Measurements from ENCODE around the gene SCAPER.

Gene SCAPER

DNA sequence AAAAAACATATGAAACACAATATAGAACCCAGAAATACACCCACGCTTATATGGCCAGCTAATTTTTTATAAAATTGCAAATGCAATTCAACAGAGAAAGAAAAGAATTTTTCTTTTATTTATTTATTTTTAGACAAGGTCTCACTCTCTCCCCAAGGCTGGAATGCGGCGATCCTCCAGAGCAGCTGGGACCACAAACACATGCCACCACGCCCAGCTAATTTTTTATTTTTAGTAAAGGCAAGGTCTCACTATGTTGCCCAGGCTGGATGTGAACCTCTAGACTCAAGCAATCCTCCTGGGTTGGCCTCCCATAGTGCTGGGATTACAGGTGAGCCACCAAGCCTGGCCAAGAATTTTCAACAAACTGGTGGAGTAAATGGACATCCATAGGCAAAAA is 117.9 kb downstream of the SCAPER start:
- H3K27ac ChIP-seq (ENCODE audit: low read depth, low read length, severe bottlenecking): no peak overlapping the region
- no CpG with 5 or more reads among the region's 4 CpGs for WGBS, 2 experiments (ENCODE audit: insufficient coverage in 2 of 2)
- no peaks in the 10 kb centered on the region for H3K9me3 ChIP-seq (ENCODE audit: control insufficient read depth, low read length)
- H3K4me1 ChIP-seq (ENCODE audit: control insufficient read depth, insufficient read depth, low read length, poor library complexity, severe bottlenecking): no peaks in the 10 kb centered on the region
- H3K4me3 ChIP-seq (ENCODE audit: extremely low read depth, insufficient read depth, low read length, poor library complexity, severe bottlenecking): no peak overlapping the region
- H3K36me3 ChIP-seq (ENCODE audit: control insufficient read depth, insufficient read depth, low read length): no peaks in the 10 kb centered on the region

DNA sequence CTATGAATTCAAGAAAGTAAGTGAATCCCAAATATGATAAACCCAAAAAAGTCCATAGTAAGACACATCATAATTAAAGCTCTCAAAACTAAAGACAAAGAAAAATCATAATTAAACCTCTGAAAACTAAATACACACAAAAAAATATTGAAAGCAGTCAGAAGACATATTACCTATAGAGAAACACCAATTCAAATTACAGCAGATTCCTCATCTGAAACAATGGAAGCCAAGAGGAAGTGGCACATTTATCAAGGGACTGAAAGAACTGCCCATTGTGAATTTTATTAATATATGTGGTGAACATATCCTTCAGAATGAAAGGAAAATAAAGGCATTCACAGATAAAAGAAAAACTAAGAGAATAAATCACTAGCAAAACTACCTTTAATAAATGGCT is 128.2 kb downstream of the SCAPER start:
- Histone ChIP-seq H3K4me3 (ENCODE audit: extremely low read depth, insufficient read depth, low read length, poor library complexity, severe bottlenecking) (no peak overlapping the region), H3K4me1 (ENCODE audit: control insufficient read depth, insufficient read depth, low read length, poor library complexity, severe bottlenecking) (no peaks in the 10 kb centered on the region), H3K9me3 (ENCODE audit: control insufficient read depth, low read length) (no peaks in the 10 kb centered on the region), H3K36me3 (ENCODE audit: control insufficient read depth, insufficient read depth, low read length) (no peaks in the 10 kb centered on the region), H3K27ac (ENCODE audit: low read depth, low read length, severe bottlenecking) (no peak overlapping the region)

DNA sequence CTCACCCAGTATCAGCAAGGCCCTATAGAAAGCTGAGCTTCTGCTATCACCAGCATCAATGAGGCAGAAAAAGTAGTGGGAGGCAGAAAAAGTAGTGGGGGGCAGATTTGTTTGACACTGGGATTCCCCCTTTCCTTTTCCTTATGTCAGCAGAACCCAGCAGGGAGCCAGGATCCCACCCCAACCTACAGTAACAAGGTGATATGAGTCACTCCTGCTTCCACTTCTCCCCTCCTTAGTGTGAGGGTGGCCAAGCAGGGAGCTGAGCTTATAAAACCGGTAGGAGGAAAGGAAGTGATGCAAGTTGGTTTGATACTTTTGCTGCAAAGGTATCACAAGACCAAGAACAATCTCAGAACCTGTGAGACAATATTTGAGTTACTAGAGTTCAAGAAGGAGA is 128.7 kb downstream of the SCAPER start:
- no peaks in the 10 kb centered on the region for H3K36me3 ChIP-seq (ENCODE audit: control insufficient read depth, insufficient read depth, low read length)
- H3K27ac ChIP-seq (ENCODE audit: low read depth, low read length, severe bottlenecking): no peak overlapping the region
- no peaks in the 10 kb centered on the region for H3K9me3 ChIP-seq (ENCODE audit: control insufficient read depth, low read length)
- no peaks in the 10 kb centered on the region for H3K4me1 ChIP-seq (ENCODE audit: control insufficient read depth, insufficient read depth, low read length, poor library complexity, severe bottlenecking)
- H3K4me3 ChIP-seq (ENCODE audit: extremely low read depth, insufficient read depth, low read length, poor library complexity, severe bottlenecking): no peak overlapping the region
- WGBS, 2 experiments (ENCODE audit: insufficient coverage in 2 of 2): no CpG with 5 or more reads among the region's 1 CpG

DNA sequence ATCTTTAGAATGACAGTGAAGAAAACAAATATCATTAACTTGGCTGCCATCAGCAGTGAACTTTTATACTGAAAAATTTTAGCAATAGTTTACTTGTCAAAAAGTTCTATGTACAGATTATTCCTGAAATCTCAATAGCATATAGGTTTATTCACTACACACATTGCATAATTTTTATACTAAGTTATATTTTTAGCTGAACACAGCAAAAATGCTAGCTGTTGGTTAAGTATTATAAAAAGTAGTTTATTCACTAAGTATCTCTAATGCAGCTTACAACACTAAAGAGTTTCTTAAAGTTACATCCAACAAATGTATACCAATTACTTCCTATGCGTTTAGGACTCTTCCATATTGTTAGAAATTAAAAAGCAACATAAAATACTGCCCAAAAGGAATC is 131.9 kb downstream of the SCAPER start:
- no peak overlapping the region for H3K27ac ChIP-seq (ENCODE audit: low read depth, low read length, severe bottlenecking)
- no peaks in the 10 kb centered on the region for H3K4me1 ChIP-seq (ENCODE audit: control insufficient read depth, insufficient read depth, low read length, poor library complexity, severe bottlenecking)
- WGBS, 2 experiments (ENCODE audit: insufficient coverage in 2 of 2): 100% methylated on average over 1 of the region's 1 CpG; no CpG with 5 or more reads in 1 of the 2 experiments
- H3K9me3 ChIP-seq (ENCODE audit: control insufficient read depth, low read length): no peaks in the 10 kb centered on the region
- no peaks in the 10 kb centered on the region for H3K36me3 ChIP-seq (ENCODE audit: control insufficient read depth, insufficient read depth, low read length)
- H3K4me3 ChIP-seq (ENCODE audit: extremely low read depth, insufficient read depth, low read length, poor library complexity, severe bottlenecking): no peak overlapping the region

DNA sequence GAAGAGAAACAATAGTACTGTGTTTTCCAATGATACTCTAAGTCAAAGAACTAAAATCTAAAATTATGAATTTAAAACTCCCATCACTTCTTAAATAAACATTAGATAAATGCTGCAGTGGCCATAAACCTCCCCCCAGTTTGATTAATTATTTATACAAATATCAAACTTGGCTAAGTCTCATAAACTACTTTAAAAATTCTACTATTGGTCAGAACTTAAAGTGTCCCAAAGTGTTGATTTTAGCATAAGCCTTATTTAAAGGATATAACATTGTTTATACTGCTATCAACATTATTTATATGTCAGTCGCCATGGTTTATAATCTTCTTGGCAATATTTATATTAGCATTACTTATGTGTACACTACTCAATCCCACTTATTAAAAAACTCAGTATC is 132.4 kb downstream of the SCAPER start:
- Histone ChIP-seq H3K27ac (ENCODE audit: low read depth, low read length, severe bottlenecking) (no peak overlapping the region), H3K4me1 (ENCODE audit: control insufficient read depth, insufficient read depth, low read length, poor library complexity, severe bottlenecking) (no peaks in the 10 kb centered on the region), H3K36me3 (ENCODE audit: control insufficient read depth, insufficient read depth, low read length) (no peaks in the 10 kb centered on the region), H3K9me3 (ENCODE audit: control insufficient read depth, low read length) (no peaks in the 10 kb centered on the region), H3K4me3 (ENCODE audit: extremely low read depth, insufficient read depth, low read length, poor library complexity, severe bottlenecking) (no peak overlapping the region)
- no CpG with 5 or more reads among the region's 1 CpG for WGBS, 2 experiments (ENCODE audit: insufficient coverage in 2 of 2)

DNA sequence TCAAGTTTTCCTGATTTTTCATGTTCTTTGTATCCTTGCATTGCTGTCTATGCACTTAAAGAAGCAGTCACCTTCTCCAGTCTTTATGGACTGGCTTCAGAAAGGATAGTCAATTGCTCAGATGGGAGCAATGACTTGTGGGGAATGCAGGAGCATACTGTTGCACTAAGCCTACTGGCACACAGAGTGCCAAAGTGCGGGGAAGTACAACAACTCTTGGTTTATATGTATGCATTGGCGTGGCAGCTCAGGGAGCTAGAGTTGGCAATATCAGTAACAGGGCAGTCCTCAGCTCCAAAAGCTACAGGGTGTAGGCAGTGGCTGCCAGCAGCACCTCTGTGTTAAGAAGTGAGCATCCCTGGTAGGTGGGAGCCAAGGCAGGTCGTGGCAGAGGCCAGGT is 141.1 kb downstream of the SCAPER start:
- Histone ChIP-seq H3K36me3 (ENCODE audit: control insufficient read depth, insufficient read depth, low read length) (peaks cover 8% of the 10 kb centered on the region), H3K4me1 (ENCODE audit: control insufficient read depth, insufficient read depth, low read length, poor library complexity, severe bottlenecking) (no peaks in the 10 kb centered on the region), H3K27ac (ENCODE audit: low read depth, low read length, severe bottlenecking) (no peak overlapping the region), H3K4me3 (ENCODE audit: extremely low read depth, insufficient read depth, low read length, poor library complexity, severe bottlenecking) (no peak overlapping the region), H3K9me3 (ENCODE audit: control insufficient read depth, low read length) (peaks cover 5% of the 10 kb centered on the region)
- 85 to 100% methylated on average over 2 to 3 of the region's 3 CpGs for WGBS, 2 experiments (ENCODE audit: insufficient coverage in 2 of 2)

DNA sequence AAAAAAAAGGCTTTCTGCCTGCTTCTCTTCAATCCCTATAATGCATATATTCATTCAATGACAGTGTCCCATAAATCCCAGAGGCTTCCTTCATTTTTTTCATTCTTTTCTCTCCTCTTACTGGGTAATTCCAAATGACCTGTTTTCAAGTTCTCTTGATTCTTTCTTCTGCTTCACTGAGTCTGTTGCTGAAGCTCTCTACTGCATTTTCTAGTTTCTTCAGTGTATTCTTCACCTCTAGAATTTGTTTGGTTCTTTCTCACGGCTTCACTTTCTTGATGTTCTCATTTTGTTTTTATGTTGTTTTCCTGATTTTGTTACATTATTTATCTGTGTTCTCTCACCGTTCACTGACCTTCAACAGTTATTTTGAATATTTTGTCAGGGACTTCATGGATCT is 141.6 kb downstream of the SCAPER start:
- no peak overlapping the region for H3K27ac ChIP-seq (ENCODE audit: low read depth, low read length, severe bottlenecking)

DNA sequence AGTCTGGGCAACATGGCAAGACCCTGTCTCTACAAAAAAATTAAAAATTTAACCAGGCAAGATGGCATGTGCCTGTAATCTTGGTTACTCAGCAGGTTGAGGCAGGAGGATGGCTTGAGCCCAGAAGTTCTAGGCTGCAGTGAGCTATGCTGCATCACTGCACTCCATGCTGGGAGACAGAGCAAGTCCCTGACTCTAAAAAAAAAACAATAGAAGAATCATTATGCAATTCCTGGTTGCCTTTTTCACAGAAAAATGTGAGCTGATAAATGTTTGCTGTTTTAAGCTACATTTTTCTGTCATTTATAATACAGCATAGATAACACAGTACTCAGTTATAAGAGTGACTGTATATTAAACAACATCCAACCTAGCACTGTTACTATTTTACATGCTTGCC is 148.8 kb downstream of the SCAPER start:
- Histone ChIP-seq H3K9me3 (ENCODE audit: control insufficient read depth, low read length) (no peaks in the 10 kb centered on the region), H3K4me3 (ENCODE audit: extremely low read depth, insufficient read depth, low read length, poor library complexity, severe bottlenecking) (no peak overlapping the region), H3K36me3 (ENCODE audit: control insufficient read depth, insufficient read depth, low read length) (no peaks in the 10 kb centered on the region), H3K27ac (ENCODE audit: low read depth, low read length, severe bottlenecking) (no peak overlapping the region), H3K4me1 (ENCODE audit: control insufficient read depth, insufficient read depth, low read length, poor library complexity, severe bottlenecking) (no peaks in the 10 kb centered on the region)

More for the DNA sequence above, 141.6 kb downstream of the SCAPER start:
- H3K9me3 ChIP-seq (ENCODE audit: control insufficient read depth, low read length): peaks cover 5% of the 10 kb centered on the region
- H3K36me3 ChIP-seq (ENCODE audit: control insufficient read depth, insufficient read depth, low read length): peaks cover 8% of the 10 kb centered on the region
- H3K4me1 ChIP-seq (ENCODE audit: control insufficient read depth, insufficient read depth, low read length, poor library complexity, severe bottlenecking): no peaks in the 10 kb centered on the region
- WGBS, 2 experiments (ENCODE audit: insufficient coverage in 2 of 2): no CpG with 5 or more reads among the region's 2 CpGs
- H3K4me3 ChIP-seq (ENCODE audit: extremely low read depth, insufficient read depth, low read length, poor library complexity, severe bottlenecking): no peak overlapping the region

DNA sequence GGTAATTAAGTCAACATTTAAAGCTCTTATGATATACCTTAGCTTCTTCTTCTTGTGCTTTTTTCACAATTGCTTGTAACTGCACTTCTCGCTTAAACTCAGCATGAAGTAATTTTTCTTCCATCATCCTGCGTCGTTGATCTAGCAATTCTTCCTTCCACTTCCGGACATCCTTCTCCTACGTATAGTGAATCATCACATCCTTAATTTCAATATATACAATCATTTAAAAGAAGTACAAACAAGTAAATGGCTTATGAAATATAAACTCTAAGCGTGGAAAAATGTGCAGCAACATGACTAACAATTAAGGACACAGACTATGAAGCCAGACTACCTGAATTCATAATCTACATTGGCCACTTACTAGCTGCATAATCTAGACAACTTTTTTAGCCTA is 151.4 kb downstream of the SCAPER start:
- Histone ChIP-seq H3K4me1 (ENCODE audit: control insufficient read depth, insufficient read depth, low read length, poor library complexity, severe bottlenecking) (no peaks in the 10 kb centered on the region), H3K9me3 (ENCODE audit: control insufficient read depth, low read length) (no peaks in the 10 kb centered on the region), H3K36me3 (ENCODE audit: control insufficient read depth, insufficient read depth, low read length) (no peaks in the 10 kb centered on the region), H3K27ac (ENCODE audit: low read depth, low read length, severe bottlenecking) (no peak overlapping the region), H3K4me3 (ENCODE audit: extremely low read depth, insufficient read depth, low read length, poor library complexity, severe bottlenecking) (no peak overlapping the region)
- WGBS, 2 experiments (ENCODE audit: insufficient coverage in 2 of 2): 100% methylated on average over 2 to 4 of the region's 6 CpGs

DNA sequence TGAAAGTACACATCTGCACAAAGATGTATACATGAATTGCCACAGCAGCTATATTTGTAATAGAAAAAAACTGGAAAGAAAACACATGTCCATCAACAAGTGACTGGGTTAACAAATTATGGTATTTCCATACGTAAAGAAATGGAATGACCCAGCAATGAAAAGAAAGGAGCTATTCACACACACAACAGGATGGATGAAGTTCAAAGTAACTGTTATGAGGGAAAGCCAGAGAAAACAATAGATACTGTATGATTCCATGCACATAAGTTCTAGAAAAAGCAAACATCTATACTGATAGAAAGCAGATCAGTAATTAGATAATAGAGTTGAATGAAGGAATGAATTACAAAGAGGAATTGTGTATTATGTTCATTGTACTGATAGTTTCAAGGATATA is 152.0 kb downstream of the SCAPER start:
- Histone ChIP-seq H3K9me3 (ENCODE audit: control insufficient read depth, low read length) (no peaks in the 10 kb centered on the region), H3K36me3 (ENCODE audit: control insufficient read depth, insufficient read depth, low read length) (no peaks in the 10 kb centered on the region), H3K4me1 (ENCODE audit: control insufficient read depth, insufficient read depth, low read length, poor library complexity, severe bottlenecking) (no peaks in the 10 kb centered on the region), H3K4me3 (ENCODE audit: extremely low read depth, insufficient read depth, low read length, poor library complexity, severe bottlenecking) (no peak overlapping the region), H3K27ac (ENCODE audit: low read depth, low read length, severe bottlenecking) (no peak overlapping the region)
- no CpG with 5 or more reads among the region's 1 CpG for WGBS, 2 experiments (ENCODE audit: insufficient coverage in 2 of 2)

DNA sequence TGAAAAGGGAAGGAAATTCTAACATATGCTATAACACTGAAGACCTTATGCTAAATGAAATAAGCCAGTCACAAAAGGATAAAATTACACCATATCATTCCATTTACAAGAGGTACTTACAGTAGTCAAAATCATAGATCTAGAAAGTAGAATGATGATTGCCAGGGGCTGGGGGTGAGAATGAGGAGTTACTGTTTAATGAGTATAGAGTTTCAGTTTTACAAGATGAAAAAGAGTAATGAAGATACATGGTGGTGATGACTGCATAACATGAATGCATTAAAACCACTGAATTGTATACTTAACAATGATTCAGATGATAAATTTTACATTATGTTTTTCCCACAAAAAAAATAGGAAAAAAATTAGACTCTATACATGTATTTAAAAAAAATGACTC is 152.6 kb downstream of the SCAPER start:
- no peak overlapping the region for H3K4me3 ChIP-seq (ENCODE audit: extremely low read depth, insufficient read depth, low read length, poor library complexity, severe bottlenecking)
- H3K9me3 ChIP-seq (ENCODE audit: control insufficient read depth, low read length): no peaks in the 10 kb centered on the region
- H3K27ac ChIP-seq (ENCODE audit: low read depth, low read length, severe bottlenecking): no peak overlapping the region
- no peaks in the 10 kb centered on the region for H3K4me1 ChIP-seq (ENCODE audit: control insufficient read depth, insufficient read depth, low read length, poor library complexity, severe bottlenecking)
- no peaks in the 10 kb centered on the region for H3K36me3 ChIP-seq (ENCODE audit: control insufficient read depth, insufficient read depth, low read length)

DNA sequence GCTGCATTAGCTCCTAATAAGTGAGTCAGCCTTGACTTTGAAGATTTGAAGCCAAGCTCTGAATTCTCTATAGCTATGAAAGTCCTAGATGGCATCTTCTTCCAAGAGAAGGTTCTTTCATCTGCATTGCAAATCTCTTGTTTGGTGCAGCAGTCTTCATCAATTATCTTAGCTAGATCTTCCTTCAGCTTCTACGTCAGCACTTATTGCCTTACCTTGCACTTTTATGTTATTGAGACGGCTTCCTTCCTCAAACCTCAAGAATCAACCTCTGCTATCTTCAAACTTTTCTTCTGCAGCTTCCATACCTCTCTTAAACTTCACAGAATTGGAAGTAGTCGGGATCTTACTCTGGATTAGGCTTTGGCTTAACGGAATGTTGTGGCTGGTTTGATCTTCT is 167.6 kb downstream of the SCAPER start:
- Histone ChIP-seq H3K36me3 (ENCODE audit: control insufficient read depth, insufficient read depth, low read length) (peaks cover 10% of the 10 kb centered on the region), H3K4me3 (ENCODE audit: extremely low read depth, insufficient read depth, low read length, poor library complexity, severe bottlenecking) (no peak overlapping the region), H3K27ac (ENCODE audit: low read depth, low read length, severe bottlenecking) (no peak overlapping the region), H3K4me1 (ENCODE audit: control insufficient read depth, insufficient read depth, low read length, poor library complexity, severe bottlenecking) (no peaks in the 10 kb centered on the region), H3K9me3 (ENCODE audit: control insufficient read depth, low read length) (peaks cover 3% of the 10 kb centered on the region)
- WGBS, 2 experiments (ENCODE audit: insufficient coverage in 2 of 2): 90 to 93% methylated on average over 3 to 4 of the region's 4 CpGs

All from mesodermal cell (in vitro differentiated cells).